H1 (cell line): Measurements from ENCODE around the gene ITGA11. TPM values are rescaled to one million over a fixed set of nuclear protein-coding genes. Genes with fewer than 3 reads are reported as not detected.

Source experiments
- KDM1A ChIP-seq: fragments of 200-600, 300-600 bp; sonication (generic); IDR thresholded peaks from 2 replicates; pipeline ENCODE4 v1.7.1; 2016; ENCODE audit warnings: mild to moderate bottlenecking, low read length, borderline replicate concordance
- RFX5 ChIP-seq: IDR thresholded peaks from 2 replicates; pipeline ENCODE4 v1.6.1; 2011; ENCODE audit warnings: low read depth, low read length, improper control_type of control experiment, borderline replicate concordance
- polyA plus RNA-seq, 7 experiments: library from polyadenylated mRNA; depleted of rRNA in 3 of 7; stranded (reverse) in 5 of 7; unstranded in 2 of 7; fragments of >200 nt in 5 of 7; fragments of 200-250 nt in 2 of 7; gene quantifications; 1 replicate in 5 of 7; 2 replicates in 1 of 7; 4 replicates in 1 of 7; pipeline versions ENCODE4 v1.2.1 to v1.2.3, GENCODE V29; 2011 to 2013; ENCODE audit warnings: missing spikeins in 2 of 7, mixed read lengths in 2 of 7
- total RNA-seq: library from RNA; stranded (reverse); fragmentation: NEBNext Ultra II Directional; extraction: Animal tissue kit (Norgen Biotek cat#: 25700); gene quantifications from 2 replicates; pipeline ENCODE4 v1.2.1, GENCODE V29; 2021
- TF ChIP-seq, protein P1 (sequence below), 3 experiments: IDR thresholded peaks; 1 replicate in 2 of 3; 2 replicates in 1 of 3; pipeline versions ENCODE4 v1.5.1 to v1.6.1; 2011; ENCODE audit warnings: low read length in 3 of 3, mild to moderate bottlenecking in 3 of 3, inconsistent platforms in 2 of 3, low read depth in 1 of 3, moderate library complexity in 1 of 3; ENCODE audit not compliant: insufficient read depth in 1 of 3; ENCODE audit errors: control extremely low read depth in 1 of 3

ITGA11 gene
- total and polyA plus RNA-seq, 2 of the 8 experiments (the other 6 are each of a cell fraction or from before 2014, with no cell fraction given): 0.05 to 0.06 TPM

DNA sequence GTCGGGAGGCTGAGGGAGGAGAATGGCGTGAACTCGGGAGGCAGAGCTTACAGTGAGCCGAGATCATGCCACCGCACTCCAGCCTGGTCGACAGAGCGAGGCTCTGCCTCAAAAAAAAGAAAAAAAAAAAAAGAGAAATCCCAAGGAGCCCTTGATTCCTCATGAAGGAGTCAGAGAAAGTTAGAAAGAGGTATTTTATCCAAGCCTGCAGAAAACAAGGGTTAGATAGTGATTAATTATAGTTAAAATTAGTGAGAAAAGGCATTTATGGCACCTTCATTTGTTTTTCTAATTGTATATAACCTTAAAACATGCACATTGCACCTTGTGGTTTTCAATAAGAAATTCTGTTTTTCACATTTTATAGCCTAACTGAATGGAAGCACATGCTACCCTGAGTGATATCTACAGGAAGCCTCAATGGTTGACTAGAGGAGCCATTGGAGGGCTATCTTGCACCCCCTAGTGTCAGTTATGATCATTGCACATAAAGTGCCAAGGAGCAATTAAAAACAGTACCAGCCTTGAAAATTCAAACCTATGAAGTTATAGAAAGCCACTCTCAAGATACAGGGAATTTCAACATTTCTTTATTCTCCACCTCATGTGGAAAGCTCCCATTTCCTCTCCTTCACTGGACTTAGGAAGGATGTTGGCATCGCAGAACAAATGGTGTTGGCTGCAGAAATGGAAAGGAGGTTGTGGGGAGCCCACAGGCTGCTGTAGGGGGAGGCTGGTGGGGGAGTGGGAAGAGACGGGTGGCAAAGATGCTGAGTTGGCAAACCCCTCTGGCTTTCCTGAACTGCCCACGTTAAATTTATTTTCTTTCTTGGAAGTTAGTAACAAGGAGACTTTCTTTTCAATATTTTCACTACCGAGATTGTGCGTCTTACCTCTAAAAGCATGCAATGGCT, 48.5 kb downstream of the ITGA11 start (continued):
- TF ChIP-seq, protein P1, sequence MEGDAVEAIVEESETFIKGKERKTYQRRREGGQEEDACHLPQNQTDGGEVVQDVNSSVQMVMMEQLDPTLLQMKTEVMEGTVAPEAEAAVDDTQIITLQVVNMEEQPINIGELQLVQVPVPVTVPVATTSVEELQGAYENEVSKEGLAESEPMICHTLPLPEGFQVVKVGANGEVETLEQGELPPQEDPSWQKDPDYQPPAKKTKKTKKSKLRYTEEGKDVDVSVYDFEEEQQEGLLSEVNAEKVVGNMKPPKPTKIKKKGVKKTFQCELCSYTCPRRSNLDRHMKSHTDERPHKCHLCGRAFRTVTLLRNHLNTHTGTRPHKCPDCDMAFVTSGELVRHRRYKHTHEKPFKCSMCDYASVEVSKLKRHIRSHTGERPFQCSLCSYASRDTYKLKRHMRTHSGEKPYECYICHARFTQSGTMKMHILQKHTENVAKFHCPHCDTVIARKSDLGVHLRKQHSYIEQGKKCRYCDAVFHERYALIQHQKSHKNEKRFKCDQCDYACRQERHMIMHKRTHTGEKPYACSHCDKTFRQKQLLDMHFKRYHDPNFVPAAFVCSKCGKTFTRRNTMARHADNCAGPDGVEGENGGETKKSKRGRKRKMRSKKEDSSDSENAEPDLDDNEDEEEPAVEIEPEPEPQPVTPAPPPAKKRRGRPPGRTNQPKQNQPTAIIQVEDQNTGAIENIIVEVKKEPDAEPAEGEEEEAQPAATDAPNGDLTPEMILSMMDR (IDR thresholded peaks at IDR 0.05; ENCODE audit: control extremely low read depth in 1 of 3, insufficient read depth in 1 of 3, low read depth in 1 of 3, low read length in 3 of 3): peak in 2 of 3 experiments; percentile 67 to 79; a peak in 3 of 4 replicates
- TF ChIP-seq RFX5: no peak
- TF ChIP-seq KDM1A: peak; percentile 68; the same call in 1 of the 2 replicates
- TF ChIP-seq, all 59 proteins: peak for 4
